DOHH2 (cell line): ENCODE measurements around the gene TMEM273.

Experiments used
- EZH2phosphoT487 ChIP-seq: fragments of 200-600 bp; sonication (generic); IDR thresholded peaks from 2 replicates; pipeline ENCODE4 v1.6.1; 2017; ENCODE audit warnings: borderline replicate concordance, mild to moderate bottlenecking, antibody characterized with exemption, low read length, moderate library complexity, mixed read lengths
- TF ChIP-seq, protein P1 (sequence below): fragments of 200-600 bp; sonication (generic); IDR thresholded peaks from one replicate; pipeline ENCODE4 v1.5.1; 2014; ENCODE audit warnings: antibody characterized with exemption, mild to moderate bottlenecking, low read depth, low read length; ENCODE audit not compliant: poor library complexity, severe bottlenecking

DNA sequence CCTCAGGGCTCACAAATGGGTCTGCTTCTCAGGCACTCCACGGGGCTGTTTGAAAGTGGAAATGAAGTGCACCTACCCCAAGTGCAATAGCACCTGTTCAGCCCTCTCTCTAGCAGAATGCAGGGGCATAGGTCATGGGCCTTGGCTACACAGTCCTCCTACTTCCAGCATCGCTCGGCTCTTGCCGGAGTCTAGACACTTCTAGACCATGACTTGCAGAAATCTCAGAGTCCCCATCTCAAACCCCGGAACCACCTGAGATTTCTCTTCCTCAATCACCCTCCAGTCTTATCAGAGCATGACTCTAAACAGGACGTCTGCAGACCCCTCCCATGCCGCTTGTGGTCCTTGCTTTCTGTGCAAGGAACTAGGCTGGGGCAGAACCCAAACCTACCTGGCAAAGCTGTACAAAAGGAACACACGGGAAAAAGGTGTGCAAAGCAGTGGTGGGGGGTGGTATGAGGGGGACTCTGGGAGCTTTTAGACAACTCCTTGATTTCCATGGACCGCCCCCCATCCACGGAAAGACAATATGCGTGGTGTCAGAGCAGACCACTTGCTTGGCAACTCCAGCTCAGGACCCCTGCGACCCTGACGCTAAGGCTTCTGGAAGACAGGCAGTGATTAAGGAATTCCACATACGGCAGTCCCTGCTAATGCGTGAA lies 13.8 kb downstream of the TMEM273 start:
- TF ChIP-seq, protein P1, sequence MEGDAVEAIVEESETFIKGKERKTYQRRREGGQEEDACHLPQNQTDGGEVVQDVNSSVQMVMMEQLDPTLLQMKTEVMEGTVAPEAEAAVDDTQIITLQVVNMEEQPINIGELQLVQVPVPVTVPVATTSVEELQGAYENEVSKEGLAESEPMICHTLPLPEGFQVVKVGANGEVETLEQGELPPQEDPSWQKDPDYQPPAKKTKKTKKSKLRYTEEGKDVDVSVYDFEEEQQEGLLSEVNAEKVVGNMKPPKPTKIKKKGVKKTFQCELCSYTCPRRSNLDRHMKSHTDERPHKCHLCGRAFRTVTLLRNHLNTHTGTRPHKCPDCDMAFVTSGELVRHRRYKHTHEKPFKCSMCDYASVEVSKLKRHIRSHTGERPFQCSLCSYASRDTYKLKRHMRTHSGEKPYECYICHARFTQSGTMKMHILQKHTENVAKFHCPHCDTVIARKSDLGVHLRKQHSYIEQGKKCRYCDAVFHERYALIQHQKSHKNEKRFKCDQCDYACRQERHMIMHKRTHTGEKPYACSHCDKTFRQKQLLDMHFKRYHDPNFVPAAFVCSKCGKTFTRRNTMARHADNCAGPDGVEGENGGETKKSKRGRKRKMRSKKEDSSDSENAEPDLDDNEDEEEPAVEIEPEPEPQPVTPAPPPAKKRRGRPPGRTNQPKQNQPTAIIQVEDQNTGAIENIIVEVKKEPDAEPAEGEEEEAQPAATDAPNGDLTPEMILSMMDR = no peak
- TF ChIP-seq EZH2phosphoT487 = no peak
